Omental fat pad (tissue), 4 donors: Measurements from ENCODE around the gene CXXC5. TPM values are rescaled to one million over a fixed set of nuclear protein-coding genes. Genes with fewer than 3 reads are reported as not detected.

Source experiments
- ATAC-seq: fragments of 150-250 bp; one replicate; pipeline ENCODE4 v1.9.1; 2016; ENCODE audit warnings: mild to moderate bottlenecking, moderate library complexity; ENCODE audit not compliant: low FRiP score
- DNase-seq: peaks from one replicate; pipeline ENCODE4 v3.0.0-alpha.2; 2019; ENCODE audit warnings: low spot score
- CTCF ChIP-seq, 3 donors: fragments of 450-650 bp; IDR thresholded peaks; one replicate each; pipeline ENCODE4 v1.5.1; 2016 to 2017; ENCODE audit warnings: antibody characterized with exemption in 3 of 3, mild to moderate bottlenecking in 3 of 3, moderate library complexity in 2 of 3
- total RNA-seq, 4 donors: library from RNA; depleted of rRNA; stranded (reverse); fragments of >200 nt; gene quantifications; one replicate each; pipeline ENCODE4 v1.1.0, GENCODE V29; 2016

Gene CXXC5
- total RNA-seq, 4 donors from 2014 or later: 14.9 to 27.3 (median 25.0) TPM

DNA sequence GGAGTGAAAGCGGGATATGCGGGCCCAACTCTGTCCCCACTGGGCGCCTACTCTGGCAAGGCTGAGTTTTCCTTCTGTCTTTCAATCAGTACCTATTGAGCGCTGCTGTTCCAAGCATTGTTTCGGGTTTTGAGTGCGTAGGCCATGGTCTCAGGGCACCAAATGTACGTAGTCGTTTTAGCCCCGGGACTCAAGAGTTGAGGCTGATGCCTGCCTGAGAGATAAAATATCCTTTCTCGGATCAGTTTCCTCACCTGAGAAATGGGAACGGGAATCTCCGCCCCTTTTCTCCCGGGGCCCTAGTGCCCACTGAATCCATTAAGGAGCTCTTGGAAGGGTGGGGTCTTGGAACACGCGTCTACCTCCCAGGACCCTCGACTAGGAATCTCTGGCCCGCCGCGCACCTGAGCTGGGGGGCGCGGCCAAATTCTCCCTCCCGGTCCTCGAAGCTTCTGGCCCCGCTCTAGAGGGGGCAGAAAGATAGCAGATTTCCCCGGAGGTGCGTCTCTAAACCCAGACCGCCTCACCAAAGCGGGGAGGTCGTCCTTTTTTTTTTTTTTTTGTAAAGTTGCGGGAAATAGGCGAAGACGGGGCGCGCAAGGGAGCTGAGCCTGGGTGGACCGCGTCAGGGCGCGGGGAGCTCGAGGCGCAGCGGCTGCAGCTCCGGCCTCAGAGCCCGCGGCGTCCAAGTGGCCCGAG is 494 bp upstream of the CXXC5 start:
- ATAC-seq (no peak), DNase-seq (no peak)
- TF ChIP-seq CTCF (IDR thresholded peaks at IDR 0.05): no peak

DNA sequence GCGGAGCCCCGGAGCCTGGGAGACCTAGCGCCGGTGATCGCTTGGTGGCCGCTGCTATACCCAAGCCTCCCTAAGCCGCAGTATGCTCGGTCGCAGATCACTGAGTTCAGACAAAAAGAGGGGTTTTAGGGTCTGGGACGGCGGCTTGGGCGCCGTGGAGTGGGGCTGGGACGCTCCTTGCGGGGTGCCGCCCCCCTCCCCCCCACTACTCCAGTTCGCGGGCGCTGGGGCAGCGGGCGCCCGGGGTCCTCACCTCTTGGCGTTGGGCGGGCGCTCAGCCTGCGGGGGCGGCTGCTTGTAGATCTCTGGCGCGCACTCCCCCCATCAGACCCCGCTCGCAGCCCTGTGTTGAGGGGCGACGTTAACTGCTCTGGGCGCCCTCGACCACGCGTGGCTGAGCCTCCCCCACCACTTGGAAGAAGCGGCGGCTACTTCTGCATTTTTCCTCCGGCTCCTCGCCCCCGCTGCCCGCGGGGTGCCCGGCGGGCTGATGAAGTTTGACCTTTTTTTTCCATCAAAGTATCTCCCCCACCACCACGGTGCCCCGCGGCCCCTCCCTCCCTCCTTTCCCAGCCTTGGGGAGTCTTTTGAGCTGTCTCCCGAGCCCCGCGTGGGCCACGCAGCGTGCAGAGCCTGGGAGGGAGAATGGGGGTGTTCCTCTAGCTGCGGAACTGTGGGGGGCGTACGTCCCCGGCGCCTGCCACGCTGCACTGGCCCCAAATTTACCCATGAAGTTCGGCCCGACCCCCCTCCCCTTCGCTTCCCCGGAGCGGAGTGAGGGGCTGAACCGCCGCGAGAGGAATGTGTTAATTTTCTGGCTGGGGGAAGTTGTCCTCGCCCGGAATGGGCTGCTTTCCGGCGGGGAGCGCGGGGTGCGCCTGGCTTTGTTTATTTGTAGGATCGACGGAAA is 1.2 kb downstream of the CXXC5 start:
- DNase-seq (no peak), ATAC-seq (no peak)
- TF ChIP-seq CTCF (IDR thresholded peaks at IDR 0.05): no peak

DNA sequence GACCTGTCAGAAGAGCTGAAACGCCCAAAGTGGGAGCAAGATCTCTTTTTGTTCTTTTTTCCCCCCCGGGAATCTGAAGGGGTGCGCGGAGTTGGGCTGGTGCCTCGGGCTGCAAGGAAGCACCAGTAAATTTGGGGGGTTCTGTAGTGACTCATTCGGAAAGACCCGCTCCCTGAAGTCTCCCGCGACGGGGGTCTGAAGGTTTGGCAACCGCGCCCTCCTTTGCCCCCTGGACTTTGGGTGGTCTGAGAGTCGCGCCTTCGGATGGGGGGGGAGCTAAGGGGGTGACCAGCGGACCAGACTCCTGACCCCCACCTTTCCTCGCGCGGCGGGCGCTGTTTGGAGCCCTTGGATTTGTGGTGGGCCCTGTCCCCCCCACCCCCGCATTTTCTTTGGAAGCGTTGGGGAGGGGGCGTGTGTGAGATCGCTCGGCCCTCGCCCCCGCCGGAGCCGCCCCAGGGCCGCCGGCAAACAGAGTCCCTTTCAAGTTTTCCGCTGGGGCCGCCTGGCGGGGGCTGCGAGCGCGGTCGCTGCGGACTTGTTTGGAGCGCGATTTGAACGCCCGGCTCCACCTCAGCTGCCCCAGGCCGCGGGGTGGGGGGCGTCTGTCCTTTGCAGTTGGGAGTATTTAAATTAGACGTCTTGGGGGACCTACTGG is 2.0 kb downstream of the CXXC5 start:
- TF ChIP-seq CTCF (IDR thresholded peaks at IDR 0.05): peak in 1 of 3 donors; percentile 23
- ATAC-seq (no peak), DNase-seq (no peak)

DNA sequence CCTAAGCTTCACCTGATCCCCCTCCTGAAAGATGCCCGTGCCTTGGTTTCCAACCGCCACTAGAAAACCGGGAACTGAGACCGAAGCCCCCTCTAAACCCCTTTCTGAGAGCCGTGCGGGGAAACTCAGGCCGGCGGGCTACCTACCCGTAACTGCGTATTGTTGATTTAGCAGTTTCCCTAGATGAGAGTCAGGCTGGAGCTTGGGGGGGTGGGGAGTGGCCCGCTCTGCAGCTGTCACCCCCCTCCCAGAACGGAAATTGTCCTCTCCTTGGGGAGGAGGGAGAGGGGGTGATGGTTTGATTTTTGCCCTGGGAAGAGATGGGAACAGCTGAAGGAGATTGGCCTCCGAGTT is 2.5 kb downstream of the CXXC5 start:
- no peak for TF ChIP-seq CTCF (IDR thresholded peaks at IDR 0.05)
- DNase-seq (no peak), ATAC-seq (no peak)

- ATAC-seq (no peak), DNase-seq (no peak)
- TF ChIP-seq CTCF (IDR thresholded peaks at IDR 0.05): no peak
These were observed 3.1 kb downstream of the CXXC5 start for GRCh38 chr5:139651043-139651834.
